ENCODE results near the gene BBS10. TPM values are rescaled to one million over a fixed set of nuclear protein-coding genes. Genes with fewer than 3 reads are reported as not detected.

BBS10 gene
- total and polyA plus RNA-seq, 12 donors = 3.7 to 11.0 (median 8.3) TPM

- intact Hi-C loops (cut with DNase I) = loop anchor here in 8 of 10 donors (5.0 to 10.0 kb wide), 9 partner anchors 74 to 827 kb away; partner anchors contain the start of genes NAP1L1 (in 2 of the 8), KRR1 (in 1 of the 8), OSBPL8 (in 1 of the 8) and PHLDA1 (in 1 of the 8)
- Histone ChIP-seq H3K27me3 (no peaks in the 10 kb centered on the region), H3K36me3 (peaks cover 0 to 3% (median 0%) of the 10 kb centered on the region in 9 donors), H3K4me3 (no peak overlapping the region), H3K9me3 (no peaks in the 10 kb centered on the region), H3K27ac (no peak overlapping the region), H3K4me1 (peaks cover 0 to 35% (median 18%) of the 10 kb centered on the region in 9 donors)
- 91 to 92% methylated on average over 5 of the region's 5 CpGs for WGBS, 2 donors
- no peak for DNase-seq
- no peak for TF ChIP-seq CTCF (IDR thresholded peaks at IDR 0.05)
- no peak for ATAC-seq
Observed at GRCh38 chr12:76341436-76342030, 6.7 kb downstream of the BBS10 start.

- 71 to 72% methylated on average over 9 of the region's 9 CpGs for WGBS, 2 donors
- DNase-seq (no peak), ATAC-seq (peak in 6 of 8 donors; percentile 50 to 91 (median 74))
- H3K27me3 ChIP-seq = no peaks in the 10 kb centered on the region
- H3K9me3 ChIP-seq = no peaks in the 10 kb centered on the region
- H3K4me3 ChIP-seq = no peak overlapping the region
- intact Hi-C loops (cut with DNase I) = loop anchor here in 8 of 10 donors (5.0 to 10.0 kb wide), 9 partner anchors 74 to 826 kb away; partner anchors contain the start of genes NAP1L1 (in 2 of the 8), KRR1 (in 1 of the 8), OSBPL8 (in 1 of the 8) and PHLDA1 (in 1 of the 8)
- peaks cover 0 to 29% (median 12%) of the 10 kb centered on the region in 9 donors for H3K4me1 ChIP-seq
- H3K36me3 ChIP-seq = peaks cover 0 to 3% (median 0%) of the 10 kb centered on the region in 9 donors
- TF ChIP-seq CTCF (IDR thresholded peaks at IDR 0.05) = no peak
- peak overlapping the region in 4 of 10 donors; percentile 11 to 33 (median 22) for H3K27ac ChIP-seq
Observed at GRCh38 chr12:76340680-76341435, 7.4 kb downstream of the BBS10 start.

- TF ChIP-seq CTCF (IDR thresholded peaks at IDR 0.05) = no peak
- no peaks in the 10 kb centered on the region for H3K36me3 ChIP-seq
- DNase-seq = no peak
Observed at GRCh38 chr12:76337583-76337982, 10.6 kb downstream of the BBS10 start.

GRCh38 chr12:76332606-76333005 lies 15.6 kb downstream of the BBS10 start:
- Histone ChIP-seq H3K36me3 (no peaks in the 10 kb centered on the region), H3K4me1 (peaks cover 0 to 2% (median 0%) of the 10 kb centered on the region in 9 donors), H3K4me3 (no peak overlapping the region), H3K9me3 (peaks cover 0 to 9% (median 0%) of the 10 kb centered on the region in 11 donors), H3K27ac (no peak overlapping the region), H3K27me3 (no peaks in the 10 kb centered on the region)
- TF ChIP-seq CTCF (IDR thresholded peaks at IDR 0.05) = no peak
- DNase-seq (no peak), ATAC-seq (no peak)
- WGBS, 2 donors = 25 to 33% methylated on average over 1 of the region's 1 CpG
- intact Hi-C loops (cut with DNase I) = no loop called here

More at GRCh38 chr12:76337583-76337982, 10.6 kb downstream of the BBS10 start:
- H3K4me3 ChIP-seq = no peak overlapping the region
- 65 to 84% methylated on average over 3 of the region's 3 CpGs for WGBS, 2 donors
- H3K9me3 ChIP-seq = no peaks in the 10 kb centered on the region
- H3K27me3 ChIP-seq = no peaks in the 10 kb centered on the region
- peaks cover 0 to 12% (median 0%) of the 10 kb centered on the region in 9 donors for H3K4me1 ChIP-seq
- intact Hi-C loops (cut with DNase I) = no loop called here
- no peak overlapping the region for H3K27ac ChIP-seq
- no peak for ATAC-seq

Data from heart right ventricle (tissue), 16 donors.